ENCODE data around the gene NAV3. TPM values are rescaled to one million over a fixed set of nuclear protein-coding genes. Genes with fewer than 3 reads are reported as not detected.

Gene NAV3
- total RNA-seq, 1 experiment from 2014 or later, result 3.0 TPM

DNA sequence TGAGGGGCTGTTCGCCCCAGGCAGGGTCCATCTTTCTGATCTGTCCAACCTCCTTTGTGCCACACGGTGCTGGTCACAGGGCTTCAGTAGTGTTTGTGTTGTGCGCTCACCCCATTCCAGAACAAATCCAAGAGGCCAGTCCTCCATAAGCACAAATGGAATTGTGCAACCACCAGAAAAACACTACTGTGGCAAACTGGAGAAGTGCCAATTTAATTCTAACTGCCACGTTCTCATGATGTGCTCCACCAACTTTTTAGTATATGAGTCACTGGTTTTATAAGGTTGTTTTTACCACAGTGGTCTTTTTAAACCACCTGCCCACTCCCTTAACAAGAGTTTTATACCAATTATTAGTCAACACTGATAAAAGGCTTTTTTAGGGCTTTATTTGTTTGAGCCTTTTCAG, 380.2 kb downstream of the NAV3 start:
- Mint-ChIP-seq H3K27ac (peak overlapping the region in 2 of 3 experiments; percentile 54 to 60; a peak in 1 of 7 replicates), H3K4me1 (peaks cover 6 to 7% of the 10 kb centered on the region in 2 experiments), H3K36me3 (ENCODE audit: insufficient read depth in 1 of 3, low read depth in 3 of 3) (no peaks in the 10 kb centered on the region), H3K9me3 (no peaks in the 10 kb centered on the region), H3K27me3 (ENCODE audit: low read depth) (no peaks in the 10 kb centered on the region), H3K4me3 (no peak overlapping the region)
- Histone ChIP-seq H2BK120ac (ENCODE audit: low read depth, low read length, poor library complexity, severe bottlenecking) (no peak overlapping the region), H3K23ac (ENCODE audit: insufficient read length, low read depth, low read length) (no peak overlapping the region), H3K27me3 (ENCODE audit: insufficient read depth, low read length) (no peaks in the 10 kb centered on the region), H2AK5ac (ENCODE audit: insufficient read length, low read length) (no peak overlapping the region), H2BK5ac (ENCODE audit: insufficient read length, low read length) (no peak overlapping the region), H3K79me1 (ENCODE audit: insufficient read depth, low read depth, low read length, poor library complexity, severe bottlenecking) (no peaks in the 10 kb centered on the region), H3K4ac (ENCODE audit: low read depth, low read length) (no peak overlapping the region), H4K20me1 (ENCODE audit: control insufficient read depth, insufficient read depth, insufficient read length) (no peaks in the 10 kb centered on the region), H2BK12ac (ENCODE audit: insufficient read length, low read depth, low read length) (no peak overlapping the region), H3T11ph (ENCODE audit: low read length) (no peak overlapping the region), H3K23me2 (ENCODE audit: insufficient read length, low read depth, low read length, poor library complexity, severe bottlenecking) (no peaks in the 10 kb centered on the region), H3K4me2 (ENCODE audit: insufficient read depth, insufficient read length, low read length) (no peak overlapping the region), H3K79me2 (ENCODE audit: insufficient read depth, low read length) (no peaks in the 10 kb centered on the region), H3K14ac (ENCODE audit: insufficient read depth, low read length) (no peak overlapping the region), H4K91ac (ENCODE audit: insufficient read length, low read depth, low read length) (no peak overlapping the region), H4K8ac (replicated peaks; ENCODE audit: insufficient read length, low read depth, low read length) (no peak overlapping the region), H3K4me1 (ENCODE audit: insufficient read depth, low read length) (no peaks in the 10 kb centered on the region), H3K56ac (ENCODE audit: insufficient read length, low read depth, low read length) (no peak overlapping the region), H2AFZ (ENCODE audit: low read length) (no peak overlapping the region), H3K9me3 (ENCODE audit: control insufficient read depth, low read depth, low read length) (no peaks in the 10 kb centered on the region), H3K27ac (ENCODE audit: insufficient read length, low read depth, low read length) (no peak overlapping the region), H3K18ac (ENCODE audit: insufficient read length, low read depth, low read length) (no peak overlapping the region), H2BK20ac (ENCODE audit: low read depth, low read length, poor library complexity, severe bottlenecking) (no peak overlapping the region), H3K9ac (ENCODE audit: extremely low read depth, insufficient read length, low read length) (no peak overlapping the region), H4K5ac (ENCODE audit: insufficient read length, low read depth, low read length) (no peak overlapping the region), H2BK15ac (ENCODE audit: low read depth, low read length) (no peak overlapping the region)
- TF ChIP-seq, protein P1, sequence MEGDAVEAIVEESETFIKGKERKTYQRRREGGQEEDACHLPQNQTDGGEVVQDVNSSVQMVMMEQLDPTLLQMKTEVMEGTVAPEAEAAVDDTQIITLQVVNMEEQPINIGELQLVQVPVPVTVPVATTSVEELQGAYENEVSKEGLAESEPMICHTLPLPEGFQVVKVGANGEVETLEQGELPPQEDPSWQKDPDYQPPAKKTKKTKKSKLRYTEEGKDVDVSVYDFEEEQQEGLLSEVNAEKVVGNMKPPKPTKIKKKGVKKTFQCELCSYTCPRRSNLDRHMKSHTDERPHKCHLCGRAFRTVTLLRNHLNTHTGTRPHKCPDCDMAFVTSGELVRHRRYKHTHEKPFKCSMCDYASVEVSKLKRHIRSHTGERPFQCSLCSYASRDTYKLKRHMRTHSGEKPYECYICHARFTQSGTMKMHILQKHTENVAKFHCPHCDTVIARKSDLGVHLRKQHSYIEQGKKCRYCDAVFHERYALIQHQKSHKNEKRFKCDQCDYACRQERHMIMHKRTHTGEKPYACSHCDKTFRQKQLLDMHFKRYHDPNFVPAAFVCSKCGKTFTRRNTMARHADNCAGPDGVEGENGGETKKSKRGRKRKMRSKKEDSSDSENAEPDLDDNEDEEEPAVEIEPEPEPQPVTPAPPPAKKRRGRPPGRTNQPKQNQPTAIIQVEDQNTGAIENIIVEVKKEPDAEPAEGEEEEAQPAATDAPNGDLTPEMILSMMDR (conservative IDR thresholded peaks at IDR 0.05), result no peak
- WGBS (ENCODE audit: extremely low coverage, insufficient read length, low lambda C conversion rate), result no CpG with 5 or more reads among the region's 4 CpGs
- no peak for DNase-seq
